HG03439 (cell line): ENCODE measurements around the gene CLRN3.

Source experiments
- ATAC-seq: cut with Tn5 transposase; IDR thresholded peaks from one replicate; pipeline ENCODE4 v1.9.1; 2021; ENCODE audit warnings: mild to moderate bottlenecking, moderate library complexity; ENCODE audit not compliant: unreplicated experiment

CLRN3 gene, protein sequence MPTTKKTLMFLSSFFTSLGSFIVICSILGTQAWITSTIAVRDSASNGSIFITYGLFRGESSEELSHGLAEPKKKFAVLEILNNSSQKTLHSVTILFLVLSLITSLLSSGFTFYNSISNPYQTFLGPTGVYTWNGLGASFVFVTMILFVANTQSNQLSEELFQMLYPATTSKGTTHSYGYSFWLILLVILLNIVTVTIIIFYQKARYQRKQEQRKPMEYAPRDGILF

DNA sequence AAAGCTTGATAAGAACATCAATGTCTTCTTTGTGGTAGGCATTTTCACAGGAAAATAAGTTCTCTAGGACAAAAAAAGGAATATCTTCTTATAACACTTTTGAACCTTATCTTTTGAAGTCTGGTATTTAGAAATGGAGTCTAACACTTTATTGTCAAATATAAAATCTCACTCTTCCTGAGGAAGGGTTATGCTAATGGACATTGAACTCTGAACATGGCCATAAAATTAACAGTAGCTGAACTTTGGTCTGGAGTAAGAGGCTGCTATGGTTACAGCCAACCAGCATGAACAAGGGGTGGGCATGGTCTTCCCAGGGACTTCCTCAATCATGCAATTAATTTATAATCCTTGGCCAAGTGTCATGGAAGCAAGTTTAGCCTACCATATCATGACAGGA, at the start of gene CLRN3:
Gene CLRN3, minus strand, starts transcription at position 199 of the 400 bp plus-strand sequence. Its CDS starts 157 bp downstream, at position 42.
- no peak for ATAC-seq

DNA sequence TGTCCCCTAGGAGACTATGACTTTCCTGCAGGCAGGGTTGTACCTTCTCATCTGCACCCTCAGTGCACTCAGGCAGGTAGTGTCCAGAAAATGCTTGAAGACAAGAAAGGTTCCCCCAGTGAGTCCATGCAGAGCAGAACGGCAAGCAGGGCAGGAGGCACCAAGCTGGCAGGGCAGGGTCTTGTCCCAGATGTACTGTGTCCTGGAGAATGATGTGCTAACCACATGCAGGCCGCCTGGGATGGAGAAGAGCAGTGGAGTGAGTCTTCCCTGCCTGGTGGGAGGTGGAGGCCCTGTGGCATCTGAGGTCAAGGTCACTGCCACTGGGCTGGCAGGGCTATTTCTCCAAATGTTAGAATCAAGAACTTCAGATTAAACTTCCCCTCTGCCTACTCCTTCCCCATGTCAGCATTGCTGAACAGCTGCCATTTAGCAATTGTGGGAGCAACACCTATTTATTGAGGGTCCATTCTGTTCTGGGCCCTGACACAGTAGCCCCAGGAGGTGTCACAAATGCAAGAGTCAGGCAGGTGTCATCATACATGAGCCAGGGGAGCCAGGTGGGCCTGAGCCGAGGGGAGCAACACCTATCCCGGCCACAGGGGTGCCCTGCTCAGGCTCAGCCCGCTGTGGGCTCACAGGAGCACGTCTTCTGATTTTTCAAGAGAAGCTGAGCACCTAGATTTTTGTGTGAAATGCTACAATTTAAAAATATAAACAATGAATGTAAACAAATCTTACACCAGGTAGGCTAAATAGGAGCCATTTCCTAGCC, 48.3 kb upstream of the CLRN3 start:
- no peak for ATAC-seq

DNA sequence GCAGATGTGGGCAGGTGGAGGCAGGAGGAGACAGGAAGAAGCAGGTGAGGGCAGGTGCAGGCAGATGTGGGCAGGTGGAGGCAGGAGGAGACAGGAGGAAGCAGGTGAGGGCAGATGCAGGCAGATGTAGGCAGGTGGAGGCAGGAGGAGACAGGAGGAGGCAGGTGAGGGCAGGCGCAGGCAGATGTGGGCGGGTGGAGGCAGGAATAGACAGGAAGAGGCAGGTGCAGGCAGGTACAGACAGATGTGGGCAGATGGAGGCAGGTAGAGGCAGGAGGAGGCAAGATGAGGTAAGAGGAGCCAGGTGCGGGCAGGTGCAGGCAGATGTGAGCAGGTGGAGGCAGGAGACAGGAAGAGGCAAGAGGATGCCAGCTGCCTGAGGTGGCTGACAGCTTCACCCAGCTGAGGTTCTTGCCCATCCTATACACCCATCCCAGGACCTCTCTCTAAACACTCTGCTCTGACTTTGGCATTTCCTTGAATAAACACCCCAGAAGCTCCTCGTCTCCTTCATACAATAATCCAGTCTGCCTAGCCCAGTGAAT, 47.1 kb upstream of the CLRN3 start:
- ATAC-seq = no peak

DNA sequence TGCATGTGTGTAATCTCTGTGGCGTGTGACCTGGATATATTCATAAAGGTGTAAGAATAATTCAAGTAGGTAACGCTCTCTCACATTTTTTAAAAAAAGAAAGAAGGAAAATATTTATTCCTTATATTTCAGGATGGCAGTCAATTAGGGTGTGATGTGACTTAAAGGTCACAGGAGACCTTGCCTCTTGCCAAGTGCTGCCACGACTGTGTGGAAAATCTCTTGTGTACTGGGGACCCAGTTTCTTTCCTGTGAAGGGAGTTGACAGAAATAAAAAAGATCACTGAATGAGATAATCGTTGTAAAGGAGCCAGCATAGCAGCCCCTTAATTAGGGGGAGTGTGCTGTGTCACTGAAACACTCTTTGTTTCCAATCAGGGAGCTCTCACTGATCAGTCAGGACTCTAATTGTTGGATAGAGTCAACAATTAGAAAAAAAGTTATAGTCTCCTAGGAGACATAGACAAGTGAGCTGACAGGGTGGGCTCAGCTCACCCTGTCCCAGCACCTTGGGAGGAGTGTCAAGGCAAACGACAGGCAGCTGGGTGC, 45.2 kb upstream of the CLRN3 start:
- no peak for ATAC-seq

DNA sequence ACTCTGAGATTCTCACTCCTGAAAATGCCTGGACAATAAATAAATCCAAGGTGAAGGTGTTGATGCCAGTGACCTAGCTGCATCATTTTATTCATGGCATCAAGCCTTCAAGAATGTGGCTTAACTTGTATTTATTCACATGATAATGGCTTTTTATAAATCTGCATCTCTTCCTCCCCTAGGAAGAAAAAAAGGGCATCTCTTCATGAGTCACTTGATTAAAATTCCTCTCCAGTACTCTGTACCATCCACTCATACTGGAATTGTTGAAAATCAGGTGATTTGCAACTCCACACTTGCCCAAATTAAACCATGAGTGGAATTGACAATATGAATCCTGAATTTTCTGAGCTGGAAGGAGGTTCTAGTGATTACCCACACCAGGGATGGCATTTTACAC, 44.3 kb upstream of the CLRN3 start:
- ATAC-seq = no peak

DNA sequence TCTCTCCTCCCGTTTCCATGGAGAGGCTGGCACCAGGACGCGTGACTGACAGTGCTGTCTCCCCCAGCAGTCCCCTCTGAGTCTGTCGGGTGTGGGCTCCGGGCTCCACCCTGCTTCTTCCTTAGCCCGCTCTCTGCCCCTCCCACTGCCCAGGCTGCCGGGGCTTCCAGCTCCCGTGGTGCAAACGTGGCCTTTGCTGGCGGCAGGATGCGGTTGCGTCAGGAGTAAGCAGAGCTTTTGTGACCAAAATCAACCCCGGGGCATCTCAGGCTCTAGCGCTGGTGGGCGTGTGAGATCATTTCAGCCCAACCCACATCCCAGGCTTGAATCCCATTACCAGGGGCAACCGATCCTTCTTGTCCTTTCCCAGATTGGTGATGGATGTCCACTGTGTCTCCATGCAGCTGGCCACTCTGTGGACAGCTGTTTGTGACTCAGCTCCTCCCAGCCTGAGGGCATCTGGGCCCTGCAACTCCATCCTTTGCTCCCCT, 42.4 kb upstream of the CLRN3 start:
- ATAC-seq = no peak

DNA sequence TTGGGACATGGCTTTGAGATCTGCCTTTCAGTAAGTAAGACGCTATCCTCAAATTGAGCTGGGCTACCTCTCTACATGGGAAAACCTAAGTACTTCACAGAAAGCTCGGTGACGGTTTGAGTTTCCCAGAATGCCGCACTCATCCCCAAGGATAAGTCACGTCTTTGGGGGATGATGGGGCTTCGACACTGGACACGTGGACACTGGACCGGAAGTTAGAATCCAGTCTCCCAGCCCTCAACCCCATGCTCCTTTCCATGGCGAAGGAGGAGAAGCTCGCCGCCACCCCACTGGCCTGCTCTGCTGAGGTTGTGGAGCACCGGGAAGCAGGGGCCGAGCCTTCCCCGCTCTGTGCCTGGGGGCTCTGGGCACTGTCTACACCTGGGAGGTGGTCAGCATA, 41.6 kb upstream of the CLRN3 start:
- no peak for ATAC-seq

DNA sequence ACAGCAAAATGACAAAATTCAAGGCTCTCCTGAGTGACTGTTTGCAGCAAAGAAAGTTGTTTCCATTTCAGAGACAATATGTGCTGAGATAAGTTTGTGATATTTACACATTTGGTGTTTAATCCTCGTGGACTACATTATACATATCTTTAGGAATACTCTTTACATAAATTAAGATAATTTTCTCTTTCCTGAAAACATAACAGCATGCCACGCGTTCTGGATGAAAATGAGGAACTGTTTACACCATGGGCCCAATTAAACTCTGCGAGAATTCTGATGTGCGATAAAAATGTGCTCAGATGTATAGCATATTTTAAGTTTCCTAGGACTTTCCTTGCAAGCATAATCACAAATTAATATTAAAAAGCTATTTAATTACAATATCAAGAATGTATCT, 40.5 kb upstream of the CLRN3 start:
- ATAC-seq = no peak

DNA sequence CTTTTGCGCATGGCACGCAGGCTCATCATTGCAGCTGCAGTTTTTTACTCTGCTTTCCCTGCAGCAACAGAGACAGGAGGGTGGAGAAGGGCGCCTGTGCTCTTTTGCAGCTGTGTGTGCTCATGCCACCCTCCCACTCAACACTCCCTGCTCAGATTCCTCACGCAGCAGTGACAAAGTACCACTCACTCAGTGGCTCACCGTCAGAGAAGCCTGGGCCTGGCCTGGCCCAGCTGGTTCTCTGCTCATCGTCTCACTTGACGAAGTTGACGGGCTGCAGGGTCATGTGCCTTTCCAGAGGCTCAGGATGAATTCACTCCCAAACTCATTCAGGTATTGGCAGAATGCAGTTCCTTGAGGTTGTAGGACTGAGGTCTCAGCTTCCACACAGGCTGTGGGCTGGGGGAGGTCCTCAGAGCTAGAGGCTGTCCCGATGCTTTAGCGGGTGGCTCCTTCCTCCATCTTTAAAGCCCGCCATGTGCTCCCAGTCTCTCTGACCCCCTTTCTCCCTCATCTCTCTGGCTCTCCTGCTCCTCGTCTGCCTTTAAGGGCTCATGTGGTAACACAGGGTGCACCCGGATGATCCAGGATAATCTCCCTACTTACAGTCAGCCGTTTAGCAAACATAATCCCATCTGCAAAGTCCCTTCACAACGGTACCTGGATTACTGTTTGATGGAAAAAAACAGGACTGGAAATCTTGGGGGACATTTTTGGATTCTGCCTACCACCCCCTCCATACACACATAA, 40.0 kb upstream of the CLRN3 start:
- ATAC-seq = no peak

DNA sequence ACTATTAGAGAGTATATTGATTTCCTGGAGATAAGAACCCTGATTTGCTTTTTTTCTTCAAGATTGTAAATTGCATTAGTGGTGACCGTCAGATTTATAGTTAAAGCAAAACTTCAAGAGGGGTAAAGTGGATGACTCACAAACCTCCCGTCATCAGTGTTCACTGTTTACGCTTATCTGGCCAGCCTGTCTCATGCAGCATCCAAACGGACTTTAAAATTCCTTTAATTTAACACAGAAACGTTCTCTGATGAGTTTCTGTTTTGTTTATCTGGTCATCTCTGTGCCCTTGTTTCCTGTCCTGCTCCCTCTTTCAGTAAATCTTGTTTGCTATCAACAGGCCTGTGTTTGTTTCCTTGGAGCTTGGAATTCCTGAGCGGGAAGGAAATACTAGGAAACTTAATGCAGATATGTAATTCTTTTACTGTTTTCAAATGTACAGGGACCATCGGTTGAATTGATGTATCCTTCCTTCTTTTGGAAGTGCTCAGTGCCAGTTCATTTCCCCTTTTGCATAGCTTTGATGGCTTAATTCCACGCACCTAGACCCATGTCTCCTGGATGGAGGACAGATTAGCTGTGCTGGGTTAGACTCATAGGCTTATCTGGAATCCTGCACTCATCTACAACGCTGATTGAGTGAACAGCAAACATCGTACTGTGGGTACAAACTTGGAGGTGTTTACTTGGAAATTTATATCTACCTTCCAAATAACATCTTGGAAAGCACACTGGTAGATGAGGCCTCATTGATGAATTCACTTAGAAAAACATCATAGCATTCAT, 35.5 kb upstream of the CLRN3 start:
- ATAC-seq = no peak

DNA sequence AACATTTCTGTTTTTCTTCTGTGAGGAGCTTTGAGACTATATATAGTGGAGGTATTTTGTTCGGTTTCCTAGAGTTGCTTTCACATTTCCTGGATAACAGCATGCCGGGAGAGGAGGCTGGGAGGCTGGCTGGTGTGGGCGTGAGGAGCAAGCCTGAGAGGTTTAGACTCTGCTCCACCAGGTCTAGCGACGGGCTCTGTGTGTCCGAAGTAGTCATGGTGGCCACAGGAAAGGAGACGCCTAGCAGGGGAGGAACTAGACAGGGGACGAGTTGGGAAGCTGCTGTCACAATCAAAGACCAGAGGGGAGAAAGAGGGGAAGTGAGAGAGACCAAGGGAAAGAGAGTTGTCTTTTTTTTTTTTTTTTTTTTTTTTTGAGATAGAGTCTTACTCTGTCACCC, 33.7 kb upstream of the CLRN3 start:
- ATAC-seq = no peak

DNA sequence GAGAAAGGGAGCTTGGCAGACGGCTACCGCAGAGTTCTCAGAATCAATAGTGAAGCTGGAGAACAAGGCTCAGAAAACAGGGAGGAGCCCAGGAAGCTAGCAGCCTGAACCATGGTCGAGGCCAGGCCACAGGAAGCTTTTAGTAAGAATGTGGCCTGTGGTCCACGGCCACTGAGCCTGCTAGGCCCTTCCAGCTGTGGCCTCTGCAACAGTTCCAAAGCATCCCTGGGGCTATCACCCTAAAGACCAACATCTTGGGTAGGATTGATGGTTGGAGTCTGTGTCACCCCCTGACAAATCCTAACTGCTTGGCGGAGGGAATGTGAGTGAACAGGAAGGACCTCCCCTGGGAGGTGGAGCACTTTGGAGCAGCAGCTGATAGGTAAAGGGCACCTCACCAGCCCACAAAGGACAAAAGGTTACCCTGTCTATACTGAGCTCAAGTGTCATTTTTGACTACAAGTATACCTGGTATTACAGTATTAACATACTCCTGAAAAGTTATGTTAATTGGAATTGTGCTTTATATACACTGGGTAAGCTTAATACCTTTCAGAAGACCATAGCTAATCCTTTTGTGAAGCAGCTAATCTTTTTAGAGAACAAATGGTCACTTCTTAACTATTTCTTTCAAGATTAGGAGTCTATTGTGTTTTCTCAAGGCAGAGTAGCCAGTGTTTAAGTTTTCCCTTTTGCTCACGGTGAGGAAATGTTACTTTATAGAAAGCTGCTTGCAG, 32.9 kb upstream of the CLRN3 start:
- ATAC-seq = no peak

DNA sequence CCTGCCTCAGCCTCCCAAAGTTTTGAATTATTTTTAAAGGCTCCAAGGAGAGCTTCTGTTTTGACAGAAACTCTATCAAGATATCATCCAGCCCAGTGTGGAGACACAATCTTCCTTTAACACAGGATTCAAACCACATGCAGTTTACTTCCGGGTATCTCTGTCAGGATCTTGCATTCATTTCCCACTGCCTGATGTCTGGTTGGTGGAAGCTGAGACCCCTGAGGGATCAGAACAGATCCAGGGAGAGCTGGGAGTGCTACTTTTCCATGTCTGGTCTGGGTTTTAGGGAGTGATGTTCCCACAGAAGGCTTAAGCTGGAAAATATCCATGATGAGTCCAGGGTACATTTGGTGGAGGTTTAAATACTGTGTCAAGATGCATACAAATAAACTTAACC, 30.9 kb upstream of the CLRN3 start:
- ATAC-seq = no peak

DNA sequence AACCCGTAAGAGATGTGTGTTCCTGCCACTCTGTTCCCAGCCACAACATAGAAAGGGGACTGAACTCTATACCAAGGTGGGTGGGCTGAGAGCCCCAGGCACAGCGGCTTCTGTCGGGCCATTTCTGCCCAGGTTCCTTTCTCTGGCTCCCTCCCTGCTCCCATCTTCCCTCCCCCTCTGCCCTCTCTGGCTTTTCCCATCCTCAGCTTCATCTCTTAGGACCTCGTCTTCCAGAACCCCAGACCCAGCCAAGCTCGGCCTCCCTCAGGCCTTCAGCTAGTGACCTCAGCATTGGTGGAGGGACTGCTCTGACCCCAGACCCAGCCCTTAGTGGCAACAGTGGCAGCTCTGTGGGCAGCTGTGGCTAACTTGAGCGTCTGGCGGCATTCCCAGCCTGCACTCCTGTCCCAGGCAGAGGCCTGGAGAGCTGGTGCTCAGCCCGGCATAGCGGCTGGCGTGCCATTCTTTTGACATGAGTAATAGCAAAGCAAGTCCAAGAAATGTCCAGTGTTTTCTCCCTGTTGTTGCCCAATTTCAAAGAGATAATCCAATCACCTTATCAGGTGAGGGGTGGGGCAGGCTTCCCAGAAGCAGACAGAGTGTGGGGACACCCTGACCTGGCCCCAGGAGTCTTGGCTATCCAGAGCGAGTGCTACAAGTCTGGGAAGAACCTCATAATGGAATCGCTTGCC, 30.1 kb upstream of the CLRN3 start:
- no peak for ATAC-seq

DNA sequence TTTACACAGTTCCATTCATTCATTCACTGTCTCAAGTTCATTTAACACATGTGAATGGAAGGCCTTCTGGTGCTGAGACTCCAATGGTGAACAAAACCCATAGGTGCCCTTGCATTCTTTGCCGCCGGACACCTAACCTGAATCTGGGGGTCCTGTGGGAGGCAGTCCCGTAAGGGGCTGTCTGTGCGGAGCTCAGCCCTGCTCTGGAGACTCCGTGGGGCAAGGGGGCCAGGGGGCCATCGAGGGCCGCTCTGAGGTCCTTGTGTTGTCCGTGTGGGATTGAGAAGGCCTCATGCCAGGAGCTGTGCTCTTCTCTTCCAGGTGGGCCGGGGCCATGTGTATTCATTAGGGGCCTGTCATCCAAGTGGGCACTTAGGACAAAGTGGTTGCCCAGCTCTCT, 29.5 kb upstream of the CLRN3 start:
- no peak for ATAC-seq

DNA sequence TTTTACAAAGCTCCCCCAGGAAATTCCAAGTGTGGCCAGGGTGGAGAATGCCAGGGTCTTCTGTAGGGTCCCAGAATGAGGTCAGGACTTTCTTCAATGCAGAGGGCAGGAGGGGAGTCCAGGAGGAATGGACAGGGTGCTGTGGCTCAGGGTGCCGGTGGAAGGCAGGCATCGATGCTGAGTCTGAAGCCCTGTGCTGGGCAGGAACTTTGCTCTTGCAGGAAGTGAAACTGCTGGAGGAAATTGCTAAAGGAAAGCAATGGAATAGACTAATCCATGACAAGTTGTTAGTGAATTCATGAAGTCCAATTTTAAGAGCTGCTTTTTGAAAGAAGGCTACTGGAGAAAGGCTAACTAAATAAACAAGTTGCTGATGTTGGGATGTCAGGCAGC, 29.0 kb upstream of the CLRN3 start:
- ATAC-seq = no peak

DNA sequence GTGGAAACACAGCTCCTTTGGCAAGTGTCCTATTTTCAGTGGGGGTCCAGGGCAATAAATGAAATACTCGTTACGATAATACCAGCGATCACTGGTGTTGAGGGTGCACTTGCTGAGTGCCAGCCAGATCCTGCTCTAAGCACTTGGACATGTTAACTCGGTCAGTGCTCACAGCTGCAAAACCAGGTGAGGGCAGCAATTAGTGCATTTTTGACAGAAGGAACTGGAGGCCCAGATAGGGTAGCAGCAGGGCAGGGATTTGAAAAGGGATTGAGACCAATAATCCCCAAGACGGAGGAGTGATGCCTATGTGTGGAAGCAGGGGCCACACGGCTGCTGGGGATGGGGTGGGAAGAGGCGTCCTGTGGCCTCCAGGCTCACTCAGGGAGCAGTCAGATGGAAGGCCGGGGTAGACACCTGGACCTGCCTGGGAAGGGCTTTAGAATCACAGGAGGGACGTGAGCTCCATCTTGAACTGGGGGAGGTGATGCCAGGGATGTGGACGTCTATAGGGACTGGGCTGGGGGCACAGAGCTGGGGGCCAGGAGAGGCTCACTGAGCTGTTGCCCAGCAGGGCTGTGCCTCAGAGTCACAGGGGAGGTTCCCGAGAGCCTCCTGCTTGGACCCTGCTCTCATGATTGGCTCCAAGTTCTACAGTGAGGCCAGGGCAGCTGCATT, 28.5 kb upstream of the CLRN3 start:
- no peak for ATAC-seq

DNA sequence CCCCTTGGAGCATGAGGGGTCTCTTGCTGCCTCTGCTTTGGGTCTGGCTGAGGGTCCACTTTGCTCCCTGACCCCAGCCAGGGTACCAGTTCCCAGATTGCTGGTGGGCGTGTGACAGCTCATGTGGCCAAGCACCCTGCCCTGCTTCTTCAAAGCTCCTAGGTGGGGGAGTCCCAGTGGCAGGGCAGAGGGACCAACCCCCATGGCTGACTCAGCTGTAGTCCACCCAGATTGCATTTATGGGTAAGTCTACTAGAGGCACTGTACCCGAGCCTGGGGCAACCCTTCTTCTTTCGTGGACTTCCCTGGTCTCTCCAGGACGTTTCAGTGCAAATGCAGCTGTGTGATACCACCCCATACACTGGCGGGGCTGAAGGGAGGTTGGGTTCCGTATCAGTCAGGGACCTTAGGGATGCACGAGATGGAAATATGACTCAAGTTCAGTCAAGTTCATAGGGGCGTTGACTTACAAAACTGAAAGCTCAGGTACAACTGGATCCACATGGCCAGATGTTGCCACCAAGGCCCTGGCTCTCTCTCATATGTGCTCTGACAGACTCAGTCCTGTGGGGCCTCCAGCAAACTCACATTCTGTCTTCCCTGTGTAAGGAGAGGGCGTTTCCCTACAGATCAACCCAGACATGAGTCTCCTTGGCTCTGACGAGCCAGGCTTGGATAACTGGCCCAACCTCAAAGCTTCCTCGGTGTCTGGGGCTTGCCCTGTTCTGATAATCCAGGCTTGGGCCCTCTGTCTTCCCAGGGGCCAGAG, 27.7 kb upstream of the CLRN3 start:
- ATAC-seq = no peak
